OCI-LY7 (cell line): ENCODE data around the gene PIGQ. TPM values are rescaled to one million over a fixed set of nuclear protein-coding genes. Genes with fewer than 3 reads are reported as not detected.

Experiments
- BruUV-seq: library from RNA; stranded (reverse); fragments of 400-500 nt; replicated peaks from 2 replicates; lab custom pipeline; 2021; lab: Mats Ljungman, UMichigan
- CTCF ChIA-PET: fragments of 300-600 bp; sonication (Branson Sonifier 250); formaldehyde crosslinking; loops from one replicate; lab custom pipeline; 2022; ENCODE audit warnings: antibody characterized with exemption; ENCODE audit not compliant: unreplicated experiment; lab: Charles Lee
- POLR2A ChIA-PET: fragments of 300-600 bp; sonication (Branson Sonifier 250); formaldehyde crosslinking; loops from one replicate; lab custom pipeline; 2022; ENCODE audit warnings: antibody characterized with exemption; lab: Charles Lee
- DNase-seq: peaks from one replicate; pipeline ENCODE4 v3.0.0-alpha.2; 2015; ENCODE audit warnings: low spot score
- H2AFZ ChIP-seq: fragments of 200-600 bp; sonication (generic), shearing (Covaris generic); 2 replicates; pipeline ENCODE4 v1.6.1; 2014; ENCODE audit warnings: mild to moderate bottlenecking, antibody characterized with exemption, low read length, moderate library complexity
- H3K27ac ChIP-seq: fragments of 200-600 bp; sonication (generic); 2 replicates; pipeline ENCODE4 v1.5.1; 2014; ENCODE audit warnings: mixed run types, low read depth, mild to moderate bottlenecking, moderate library complexity, low read length, inconsistent platforms; ENCODE audit not compliant: poor library complexity, severe bottlenecking
- H3K36me3 ChIP-seq: fragments of 200-600 bp; sonication (generic); 2 replicates; pipeline ENCODE4 v1.6.1; 2014; ENCODE audit warnings: mild to moderate bottlenecking, antibody characterized with exemption, low read length, moderate library complexity, mixed read lengths; ENCODE audit not compliant: insufficient read depth
- H3K4me1 ChIP-seq: fragments of 200-600 bp; sonication (generic); 2 replicates; pipeline ENCODE4 v1.5.1; 2014; ENCODE audit warnings: mild to moderate bottlenecking, low read length; ENCODE audit not compliant: insufficient read depth, poor library complexity, severe bottlenecking
- H3K4me2 ChIP-seq: fragments of 200-600 bp; sonication (generic); 2 replicates; pipeline ENCODE4 v1.6.1; 2014; ENCODE audit warnings: mild to moderate bottlenecking, low read length
- H3K4me3 ChIP-seq: fragments of 200-600 bp; sonication (generic); 2 replicates; pipeline ENCODE4 v1.5.1; 2014; ENCODE audit warnings: mild to moderate bottlenecking, low read depth, low read length; ENCODE audit not compliant: poor library complexity, severe bottlenecking
- H3K79me2 ChIP-seq: fragments of 200-600 bp; sonication (generic); 2 replicates; pipeline ENCODE4 v1.6.1; 2016; ENCODE audit warnings: low read depth, mild to moderate bottlenecking, low read length, moderate library complexity, mixed read lengths; ENCODE audit not compliant: insufficient read depth
- H3K9me2 ChIP-seq: fragments of 200-600 bp; sonication (generic); 2 replicates; pipeline ENCODE4 v1.6.1; 2016; ENCODE audit warnings: mild to moderate bottlenecking, low read length, mixed read lengths; ENCODE audit not compliant: insufficient read depth
- H3K9me3 ChIP-seq: fragments of 200-600 bp; sonication (generic); 2 replicates; pipeline ENCODE4 v1.6.1; 2014; ENCODE audit warnings: mild to moderate bottlenecking, mixed run types, low read length, mixed read lengths
- H4K20me1 ChIP-seq: fragments of 200-600 bp; sonication (generic); 2 replicates; pipeline ENCODE4 v1.6.1; 2014; ENCODE audit warnings: mild to moderate bottlenecking, antibody characterized with exemption, low read length, moderate library complexity, mixed read lengths; ENCODE audit not compliant: insufficient read depth
- EZH2phosphoT487 ChIP-seq: fragments of 200-600 bp; sonication (generic); IDR thresholded peaks from 2 replicates; pipeline ENCODE4 v1.6.1; 2018; ENCODE audit warnings: low read depth, borderline replicate concordance, mild to moderate bottlenecking, mixed run types, antibody characterized with exemption, low read length, moderate library complexity, mixed read lengths
- intact Hi-C: fragments of 100-400 bp; cut with micrococcal nuclease; formaldehyde crosslinking; loops from one replicate; pipeline ENCODE4 v1.10.0; 2022; ENCODE audit not compliant: unreplicated experiment
- total RNA-seq, 2 experiments: library from RNA; depleted of rRNA in 1 of 2; stranded (reverse); fragments of >200 nt in 1 of 2; shearing (Covaris generic) in 1 of 2; gene quantifications; 2 replicates each; pipeline ENCODE4 v1.2.3, GENCODE V29; 2014 to 2022
- TF ChIP-seq, protein P1 (sequence below): fragments of 200-600 bp; sonication (generic); conservative IDR thresholded peaks from 2 replicates; pipeline ENCODE4 v1.5.1; 2014; ENCODE audit warnings: mild to moderate bottlenecking, antibody characterized with exemption, low read length, moderate library complexity, mixed read lengths

The PIGQ gene
- total RNA-seq, 2 experiments from 2014 or later: 39.0 to 54.2 TPM

DNA sequence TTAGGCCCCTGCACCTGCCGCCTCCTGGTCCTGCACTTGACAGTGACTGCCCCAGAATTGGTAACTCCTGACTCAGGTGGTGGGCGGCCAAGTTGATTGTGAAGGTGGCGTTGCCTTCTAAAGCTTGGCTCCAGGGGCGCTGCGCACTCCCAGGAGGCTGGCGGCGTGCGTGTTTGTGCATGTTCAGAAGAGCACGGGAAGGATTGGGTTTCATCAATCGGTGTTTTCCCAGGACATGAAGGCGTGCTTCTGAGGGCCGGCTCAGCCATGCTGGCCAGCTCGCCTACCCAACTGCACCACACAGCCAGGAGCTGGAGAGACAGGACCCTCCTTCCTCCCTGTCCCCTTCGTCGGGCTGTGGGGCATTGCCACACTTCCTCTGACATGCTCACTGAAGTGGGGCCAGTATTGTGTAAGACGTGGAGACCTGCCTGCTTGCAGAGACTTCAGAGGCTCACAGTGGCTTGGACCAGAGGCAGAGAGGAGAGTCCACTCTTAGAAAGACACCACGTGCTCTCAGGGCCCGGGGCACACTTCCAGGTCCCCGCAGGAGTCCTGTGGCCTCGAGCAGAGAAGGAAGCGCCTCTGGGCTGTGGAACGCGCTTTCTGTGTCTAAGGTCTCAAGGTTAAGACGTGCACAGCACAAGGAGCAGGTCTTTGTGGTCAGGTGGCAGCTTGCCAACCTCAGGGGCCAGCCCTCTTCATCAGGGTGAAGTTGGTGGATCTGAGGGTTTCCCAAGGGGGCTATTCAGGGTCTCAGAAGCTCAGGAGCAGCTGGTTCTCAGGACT, 22.9 kb downstream of the PIGQ start:
- peaks cover 18% of the 10 kb centered on the region for H3K4me1 ChIP-seq
- intact Hi-C loops: no loop called here
- H3K4me2 ChIP-seq: no peak overlapping the region
- H3K9me2 ChIP-seq: no peaks in the 10 kb centered on the region
- no peaks in the 10 kb centered on the region for H3K9me3 ChIP-seq
- TF ChIP-seq, protein P1, sequence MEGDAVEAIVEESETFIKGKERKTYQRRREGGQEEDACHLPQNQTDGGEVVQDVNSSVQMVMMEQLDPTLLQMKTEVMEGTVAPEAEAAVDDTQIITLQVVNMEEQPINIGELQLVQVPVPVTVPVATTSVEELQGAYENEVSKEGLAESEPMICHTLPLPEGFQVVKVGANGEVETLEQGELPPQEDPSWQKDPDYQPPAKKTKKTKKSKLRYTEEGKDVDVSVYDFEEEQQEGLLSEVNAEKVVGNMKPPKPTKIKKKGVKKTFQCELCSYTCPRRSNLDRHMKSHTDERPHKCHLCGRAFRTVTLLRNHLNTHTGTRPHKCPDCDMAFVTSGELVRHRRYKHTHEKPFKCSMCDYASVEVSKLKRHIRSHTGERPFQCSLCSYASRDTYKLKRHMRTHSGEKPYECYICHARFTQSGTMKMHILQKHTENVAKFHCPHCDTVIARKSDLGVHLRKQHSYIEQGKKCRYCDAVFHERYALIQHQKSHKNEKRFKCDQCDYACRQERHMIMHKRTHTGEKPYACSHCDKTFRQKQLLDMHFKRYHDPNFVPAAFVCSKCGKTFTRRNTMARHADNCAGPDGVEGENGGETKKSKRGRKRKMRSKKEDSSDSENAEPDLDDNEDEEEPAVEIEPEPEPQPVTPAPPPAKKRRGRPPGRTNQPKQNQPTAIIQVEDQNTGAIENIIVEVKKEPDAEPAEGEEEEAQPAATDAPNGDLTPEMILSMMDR: no peak
- no peak for TF ChIP-seq EZH2phosphoT487
- H3K4me3 ChIP-seq: no peak overlapping the region
- H3K36me3 ChIP-seq: no peaks in the 10 kb centered on the region
- CTCF ChIA-PET: interaction anchor here (0.6 kb wide), 1 partner anchor 212 kb away, joined by 3 read pairs; no protein-coding TSS in a partner anchor
- POLR2A ChIA-PET: interaction anchor here (0.5 to 1.2 kb wide), 2 partner anchors 9 to 44 kb away, joined by 3 read pairs; partner anchors contain the start of gene METTL26
- H3K79me2 ChIP-seq: peaks cover 14% of the 10 kb centered on the region; the same call in 1 of the 2 replicates
- no peak overlapping the region for H2AFZ ChIP-seq
- no peak overlapping the region for H3K27ac ChIP-seq
- DNase-seq: no peak
- no peaks in the 10 kb centered on the region for H4K20me1 ChIP-seq
- no TSS peak for BruUV-seq

DNA sequence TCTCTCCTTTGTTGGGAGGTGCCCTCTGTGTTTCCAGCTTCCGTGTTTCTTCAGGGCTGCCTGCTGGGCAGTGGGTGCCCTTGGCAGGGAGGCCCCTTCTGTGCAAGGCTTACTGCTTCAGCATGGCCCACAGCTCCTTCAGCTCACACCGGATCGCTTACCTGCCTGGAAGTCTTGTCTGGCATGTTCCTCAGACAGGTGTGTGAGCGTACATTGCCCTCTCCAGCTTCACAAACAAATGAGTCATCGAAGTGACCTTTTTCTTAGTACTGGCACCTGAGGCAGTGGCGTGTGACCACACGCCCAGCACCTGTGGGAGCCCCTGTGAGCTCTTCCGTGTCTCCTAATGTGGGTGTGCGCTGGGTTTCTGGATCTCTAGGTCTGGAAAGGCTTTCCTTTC, 23.6 kb downstream of the PIGQ start:
- Histone ChIP-seq H3K79me2 (peaks cover 7% of the 10 kb centered on the region; the same call in 1 of the 2 replicates), H3K4me1 (peaks cover 18% of the 10 kb centered on the region), H3K4me2 (no peak overlapping the region), H2AFZ (no peak overlapping the region), H4K20me1 (no peaks in the 10 kb centered on the region), H3K36me3 (no peaks in the 10 kb centered on the region), H3K27ac (no peak overlapping the region), H3K9me2 (no peaks in the 10 kb centered on the region), H3K9me3 (no peaks in the 10 kb centered on the region), H3K4me3 (no peak overlapping the region)
- ChIA-PET POLR2A (interaction anchor here (0.5 to 1.2 kb wide), 2 partner anchors 9 to 43 kb away, joined by 3 read pairs; partner anchors contain the start of gene METTL26), CTCF (no interaction called here)
- TF ChIP-seq, protein P1: no peak
- no peak for TF ChIP-seq EZH2phosphoT487
- no TSS peak for BruUV-seq
- intact Hi-C loops: no loop called here
- no peak for DNase-seq

DNA sequence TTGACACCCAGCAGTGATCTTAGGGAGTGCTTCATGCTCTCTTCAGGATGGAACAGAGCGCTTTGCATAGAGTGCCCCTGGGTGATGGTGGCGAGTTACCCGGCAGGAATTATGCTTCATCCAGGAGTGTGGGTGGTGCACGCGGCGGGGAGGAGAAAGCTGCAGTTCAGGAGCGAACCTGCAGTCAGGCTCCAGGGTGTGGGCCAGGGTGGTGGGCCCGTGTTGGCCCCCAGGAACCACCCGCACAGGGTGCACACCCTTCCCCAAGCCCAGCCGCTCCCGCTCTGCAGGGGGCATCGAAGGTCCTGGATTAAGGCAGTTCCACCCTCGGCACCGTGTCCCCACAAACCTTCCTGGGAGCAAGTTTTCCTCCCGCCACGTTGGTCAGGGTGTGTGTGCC, 24.0 kb downstream of the PIGQ start:
- no peak for TF ChIP-seq EZH2phosphoT487
- TF ChIP-seq, protein P1: no peak
- no peak overlapping the region for H3K4me2 ChIP-seq
- no peaks in the 10 kb centered on the region for H3K9me2 ChIP-seq
- H3K4me1 ChIP-seq: peaks cover 18% of the 10 kb centered on the region
- no peak for DNase-seq
- H3K79me2 ChIP-seq: peaks cover 7% of the 10 kb centered on the region; the same call in 1 of the 2 replicates
- ChIA-PET CTCF (no interaction called here), POLR2A (interaction anchor here (1.2 kb wide), 1 partner anchor 43 kb away, joined by 3 read pairs; the partner anchor contains the start of gene METTL26)
- H3K36me3 ChIP-seq: peaks cover 1% of the 10 kb centered on the region
- no peak overlapping the region for H3K4me3 ChIP-seq
- intact Hi-C loops: no loop called here
- no peak overlapping the region for H3K27ac ChIP-seq
- BruUV-seq: no TSS peak
- H2AFZ ChIP-seq: no peak overlapping the region
- H3K9me3 ChIP-seq: no peaks in the 10 kb centered on the region
- no peaks in the 10 kb centered on the region for H4K20me1 ChIP-seq
